Gastrocnemius medialis (tissue), 4 donors: Measurements from ENCODE around the gene FOXJ2. TPM values are rescaled to one million over a fixed set of nuclear protein-coding genes. Genes with fewer than 3 reads are reported as not detected.
"Not testable (repeated sequence)": the region's sequence is repeated elsewhere in the genome, so short reads cannot be mapped to it uniquely, and the experiment has no call there.

Experiments used
- ATAC-seq, 2 donors: fragments of 150-250 bp; one replicate each; pipeline ENCODE4 v1.9.1; 2016
- DNase-seq, 2 donors: peaks; one replicate each; pipeline ENCODE4 v3.0.0-alpha.2; 2019
- H3K27ac ChIP-seq, 4 donors: fragments of 200-600 bp; sonication (generic); 1 replicate in 1 of 4; 2 replicates in 3 of 4; pipeline ENCODE4 v1.5.1; 2016 to 2018; ENCODE audit warnings: mild to moderate bottlenecking in 2 of 4, moderate library complexity in 1 of 4
- H3K27me3 ChIP-seq, 3 donors: fragments of 200-600 bp; sonication (generic) in 2 of 3; 1 replicate in 1 of 3; 2 replicates in 2 of 3; pipeline versions ENCODE4 v1.5.1 to v1.6.0; 2016 to 2019; ENCODE audit warnings: mild to moderate bottlenecking in 1 of 3, moderate library complexity in 1 of 3
- H3K36me3 ChIP-seq, 2 donors: fragments of 200-600 bp; sonication (generic) in 1 of 2; one replicate each; pipeline ENCODE4 v1.5.1; 2017 to 2018
- H3K4me1 ChIP-seq, 2 donors: fragments of 200-600 bp; sonication (generic) in 1 of 2; one replicate each; pipeline ENCODE4 v1.5.1; 2016 to 2017; ENCODE audit warnings: mild to moderate bottlenecking in 2 of 2
- H3K4me3 ChIP-seq, 4 donors: fragments of 200-600 bp; sonication (generic) in 3 of 4; 1 replicate in 1 of 4; 2 replicates in 3 of 4; pipeline ENCODE4 v1.5.1; 2016 to 2019; ENCODE audit warnings: mild to moderate bottlenecking in 2 of 4
- H3K9me3 ChIP-seq, 3 donors: fragments of 200-600 bp; sonication (generic) in 2 of 3; 1 replicate in 1 of 3; 2 replicates in 2 of 3; pipeline ENCODE4 v1.5.1; 2016 to 2019
- POLR2A ChIP-seq, 2 donors: fragments of 450-650 bp; IDR thresholded peaks; one replicate each; pipeline ENCODE4 v1.6.1; 2017; ENCODE audit warnings: antibody characterized with exemption in 2 of 2, mild to moderate bottlenecking in 2 of 2, moderate library complexity in 2 of 2
- in situ Hi-C, 4 donors: fragments of 200-750 bp; cut with MboI; loops; one replicate each; pipeline versions ENCODE4 v1.15.0 to v1.8.0; 2017; ENCODE audit warnings: low sequenced_read_pairs in 4 of 4
- intact Hi-C: fragments of 100-400 bp; cut with DNase I; formaldehyde crosslinking; loops from one replicate; pipeline ENCODE4 v1.15.1; 2023; ENCODE audit warnings: low total_unique reads
- total RNA-seq, 4 donors: library from RNA; depleted of rRNA; stranded (reverse); fragments of >200 nt; gene quantifications; one replicate each; pipeline versions ENCODE4 v1.1.0 to v1.2.3, GENCODE V29; 2016
- TF ChIP-seq, protein P1 (sequence below), 5 experiments: fragments of 450-650 bp in 3 of 5; fragments of 200-600 bp in 2 of 5; sonication (generic) in 2 of 5; IDR thresholded peaks in 4 of 5; conservative IDR thresholded peaks in 1 of 5; 1 replicate in 4 of 5; 2 replicates in 1 of 5; pipeline ENCODE4 v1.5.1; 2016 to 2019; ENCODE audit warnings: antibody characterized with exemption in 5 of 5, mild to moderate bottlenecking in 3 of 5, moderate library complexity in 3 of 5

The FOXJ2 gene
- total RNA-seq, 4 donors from 2014 or later, result 14.3 to 28.0 (median 22.8) TPM

DNA sequence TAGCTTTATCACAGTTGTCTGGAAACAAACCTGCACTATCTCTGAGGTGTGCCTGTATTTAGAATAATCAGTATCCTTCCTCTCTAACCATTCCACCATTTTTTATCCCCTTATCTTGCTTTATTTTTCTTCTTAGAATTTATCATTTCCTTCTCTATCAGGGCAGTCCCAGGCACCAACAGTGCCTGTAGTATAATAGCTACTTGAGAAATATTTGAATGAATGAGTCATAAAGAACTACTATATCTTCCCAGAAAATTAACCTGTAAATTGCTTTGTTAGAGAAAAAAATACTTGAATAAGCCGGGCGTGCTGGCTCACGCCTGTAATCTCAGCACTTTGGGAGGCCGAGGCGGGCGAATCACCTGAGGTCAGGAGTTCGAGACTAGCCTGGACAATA is 21.2 kb upstream of the FOXJ2 start:
- in situ Hi-C loops, result no loop called here

DNA sequence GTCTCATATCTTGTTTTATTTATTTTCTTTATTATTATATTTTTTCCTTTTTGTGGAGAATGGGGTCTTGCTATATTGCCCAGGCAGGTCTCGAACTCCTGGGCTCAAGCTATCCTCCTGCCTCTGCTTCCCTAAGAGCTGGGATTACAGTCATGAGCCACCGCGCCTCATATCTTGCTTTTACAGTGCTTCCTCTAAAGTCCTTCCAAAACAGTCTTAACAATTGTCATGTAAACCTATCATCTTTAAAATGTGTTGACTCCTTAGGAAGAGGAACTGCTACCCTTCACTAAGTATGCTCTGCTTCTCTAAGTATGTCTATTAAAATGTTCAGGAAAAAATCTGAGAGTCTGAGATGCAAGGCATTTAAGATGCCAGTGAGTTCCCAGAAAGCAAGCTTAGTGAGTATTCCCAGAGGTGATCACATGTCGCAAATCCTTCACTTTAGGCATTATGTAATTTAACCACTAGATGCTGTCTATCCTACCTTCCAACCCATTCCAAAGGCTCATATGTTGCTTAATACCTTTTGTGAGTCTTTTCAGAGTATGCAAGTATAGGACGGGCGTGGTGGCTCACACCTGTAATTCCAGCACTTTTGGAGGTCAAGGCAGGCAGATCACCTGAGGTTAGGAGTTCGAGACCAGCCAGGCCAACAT is 19.7 kb upstream of the FOXJ2 start:
- no peaks in the 10 kb centered on the region for H3K4me1 ChIP-seq
- H3K9me3 ChIP-seq, result no peaks in the 10 kb centered on the region
- peaks cover 0 to 12% (median 6%) of the 10 kb centered on the region in 3 donors for H3K27me3 ChIP-seq
- H3K4me3 ChIP-seq, result no peak overlapping the region
- intact Hi-C loops, result no loop called here
- no peak for DNase-seq
- TF ChIP-seq POLR2A (IDR thresholded peaks at IDR 0.05), result no peak
- TF ChIP-seq, protein P1, sequence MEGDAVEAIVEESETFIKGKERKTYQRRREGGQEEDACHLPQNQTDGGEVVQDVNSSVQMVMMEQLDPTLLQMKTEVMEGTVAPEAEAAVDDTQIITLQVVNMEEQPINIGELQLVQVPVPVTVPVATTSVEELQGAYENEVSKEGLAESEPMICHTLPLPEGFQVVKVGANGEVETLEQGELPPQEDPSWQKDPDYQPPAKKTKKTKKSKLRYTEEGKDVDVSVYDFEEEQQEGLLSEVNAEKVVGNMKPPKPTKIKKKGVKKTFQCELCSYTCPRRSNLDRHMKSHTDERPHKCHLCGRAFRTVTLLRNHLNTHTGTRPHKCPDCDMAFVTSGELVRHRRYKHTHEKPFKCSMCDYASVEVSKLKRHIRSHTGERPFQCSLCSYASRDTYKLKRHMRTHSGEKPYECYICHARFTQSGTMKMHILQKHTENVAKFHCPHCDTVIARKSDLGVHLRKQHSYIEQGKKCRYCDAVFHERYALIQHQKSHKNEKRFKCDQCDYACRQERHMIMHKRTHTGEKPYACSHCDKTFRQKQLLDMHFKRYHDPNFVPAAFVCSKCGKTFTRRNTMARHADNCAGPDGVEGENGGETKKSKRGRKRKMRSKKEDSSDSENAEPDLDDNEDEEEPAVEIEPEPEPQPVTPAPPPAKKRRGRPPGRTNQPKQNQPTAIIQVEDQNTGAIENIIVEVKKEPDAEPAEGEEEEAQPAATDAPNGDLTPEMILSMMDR (IDR thresholded peaks at IDR 0.05 in 4 of 5, conservative IDR thresholded peaks at IDR 0.05 in 1 of 5), result no peak
- no peak for ATAC-seq
- H3K36me3 ChIP-seq, result no peaks in the 10 kb centered on the region
- H3K27ac ChIP-seq, result no peak overlapping the region
- in situ Hi-C loops, result no loop called here

More for the DNA sequence above, 21.2 kb upstream of the FOXJ2 start:
- ATAC-seq, result no peak
- H3K9me3 ChIP-seq, result no peaks in the 10 kb centered on the region
- H3K4me3 ChIP-seq, result no peak overlapping the region
- H3K36me3 ChIP-seq, result no peaks in the 10 kb centered on the region
- peaks cover 0 to 3% (median 0%) of the 10 kb centered on the region in 3 donors for H3K27me3 ChIP-seq
- no peak overlapping the region for H3K27ac ChIP-seq
- intact Hi-C loops, result no loop called here
- no peak for DNase-seq
- H3K4me1 ChIP-seq, result no peaks in the 10 kb centered on the region
- no peak for TF ChIP-seq POLR2A (IDR thresholded peaks at IDR 0.05)
- TF ChIP-seq, protein P1 (IDR thresholded peaks at IDR 0.05 in 4 of 5, conservative IDR thresholded peaks at IDR 0.05 in 1 of 5), result no peak

DNA sequence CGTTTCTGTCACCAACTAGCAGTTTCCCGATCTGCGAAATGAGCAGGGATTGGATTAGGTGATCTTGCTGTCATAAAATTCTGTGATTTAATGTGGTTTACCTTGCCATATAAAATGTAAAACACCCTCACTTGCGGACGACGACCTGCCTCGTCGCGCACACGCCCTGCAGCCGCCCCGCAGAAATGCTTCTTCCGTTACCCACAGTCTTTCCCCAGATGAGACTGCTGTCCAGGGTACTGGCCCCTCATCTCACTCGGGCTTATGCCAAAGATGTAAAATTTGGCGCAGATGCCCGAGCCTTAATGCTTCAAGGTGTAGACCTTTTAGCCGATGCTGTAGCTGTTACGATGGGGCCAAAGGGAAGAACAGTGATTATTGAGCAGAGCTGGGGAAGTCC is 17.7 kb upstream of the FOXJ2 start:
- DNase-seq, result no peak
- Histone ChIP-seq H3K4me1 (peaks cover 3 to 5% of the 10 kb centered on the region in 2 donors), H3K36me3 (no peaks in the 10 kb centered on the region), H3K27me3 (peaks cover 9 to 24% (median 21%) of the 10 kb centered on the region in 3 donors), H3K4me3 (no peak overlapping the region), H3K27ac (no peak overlapping the region), H3K9me3 (no peaks in the 10 kb centered on the region)
- intact Hi-C loops, result no loop called here
- ATAC-seq, result no peak
- TF ChIP-seq, protein P1 (IDR thresholded peaks at IDR 0.05 in 4 of 5, conservative IDR thresholded peaks at IDR 0.05 in 1 of 5), result no peak
- TF ChIP-seq POLR2A (IDR thresholded peaks at IDR 0.05), result no peak
- in situ Hi-C loops, result no loop called here

DNA sequence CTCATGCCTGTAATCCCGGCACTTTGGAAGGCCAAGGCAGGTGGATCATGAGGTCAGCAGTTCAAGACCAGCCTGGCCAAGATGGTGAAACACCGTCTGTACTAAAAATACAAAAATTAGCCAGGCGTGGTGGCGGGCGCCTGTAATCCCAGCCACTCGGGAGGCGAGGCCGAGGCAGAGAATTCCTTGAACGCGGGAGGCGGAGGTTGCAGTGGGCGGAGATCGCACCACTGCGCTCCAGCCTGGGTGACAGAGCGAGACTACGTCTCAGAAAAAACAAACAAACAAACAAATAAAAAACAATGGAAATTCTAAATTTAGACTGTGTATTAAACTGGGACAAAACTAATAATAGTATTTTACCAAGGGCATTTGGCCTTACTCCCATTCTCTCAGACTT is 14.3 kb upstream of the FOXJ2 start:
- H3K27ac ChIP-seq, H3K36me3 ChIP-seq, DNase-seq, H3K4me1 ChIP-seq, in situ Hi-C loops, H3K9me3 ChIP-seq, ATAC-seq, intact Hi-C loops: not testable (repeated sequence)
- peaks cover 9 to 26% (median 21%) of the 10 kb centered on the region in 3 donors for H3K27me3 ChIP-seq
- peak overlapping the region; percentile 53 to 66 (median 61) for H3K4me3 ChIP-seq

DNA sequence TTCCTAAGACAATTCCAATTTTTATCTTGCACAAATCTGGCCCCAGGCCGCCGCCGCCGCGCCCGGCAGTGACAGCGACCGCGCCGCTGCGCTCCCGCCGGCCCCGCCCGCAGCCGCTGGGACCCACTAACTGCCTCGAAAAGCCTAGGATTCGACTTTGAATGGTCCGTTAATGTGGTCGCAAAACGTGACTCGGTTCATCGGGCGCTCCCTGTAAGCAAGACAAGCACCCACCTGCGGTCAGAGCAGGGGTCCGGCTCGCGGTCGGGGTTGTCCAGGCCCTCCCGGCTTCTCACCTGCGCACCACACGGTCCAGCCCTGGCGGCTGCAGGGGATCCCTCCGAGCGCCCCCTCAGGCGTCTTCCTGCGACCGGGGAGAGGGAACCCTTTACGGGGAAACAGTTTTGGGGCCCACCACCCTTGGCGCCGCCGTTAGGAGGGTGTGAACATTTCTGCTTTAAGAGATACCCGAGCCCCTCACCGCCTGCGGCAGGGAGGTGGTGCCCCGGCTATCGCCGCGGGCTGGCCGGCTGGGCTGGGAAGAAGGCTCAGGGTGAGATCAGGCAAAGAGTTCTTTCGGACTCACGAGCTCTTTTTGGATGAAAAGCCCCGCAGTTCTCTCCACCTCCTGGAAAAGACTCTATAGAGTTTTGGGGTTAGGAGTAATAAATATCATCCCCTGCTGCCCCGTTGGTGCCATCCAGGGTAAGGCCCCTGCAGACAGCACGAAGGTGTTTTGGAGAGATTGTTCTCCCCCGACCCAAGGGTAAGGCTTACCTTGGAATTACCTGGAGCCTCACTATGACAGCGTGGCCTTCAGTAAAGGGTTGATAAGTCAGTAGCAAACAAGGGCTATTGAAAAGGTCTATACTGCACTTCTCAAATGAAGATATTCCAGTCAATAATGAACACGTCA is 13.6 kb upstream of the FOXJ2 start:
- intact Hi-C loops, result no loop called here
- DNase-seq (no peak), ATAC-seq (peak; percentile 56 to 68)
- H3K4me1 ChIP-seq, result peaks cover 3 to 5% of the 10 kb centered on the region in 2 donors
- H3K9me3 ChIP-seq, result no peaks in the 10 kb centered on the region
- TF ChIP-seq, protein P1 (IDR thresholded peaks at IDR 0.05 in 4 of 5, conservative IDR thresholded peaks at IDR 0.05 in 1 of 5), result peak in 1 of 5 experiments; percentile 18
- no peak for TF ChIP-seq POLR2A (IDR thresholded peaks at IDR 0.05)
- in situ Hi-C loops, result no loop called here
- peaks cover 9 to 26% (median 21%) of the 10 kb centered on the region in 3 donors for H3K27me3 ChIP-seq
- H3K4me3 ChIP-seq, result peak overlapping the region; percentile 53 to 66 (median 61)
- H3K27ac ChIP-seq, result peak overlapping the region in 2 of 4 donors; percentile 43 to 46
- H3K36me3 ChIP-seq, result no peaks in the 10 kb centered on the region
